ENCODE results near the gene CPT1B. TPM values are rescaled to one million over a fixed set of nuclear protein-coding genes. Genes with fewer than 3 reads are reported as not detected.

CPT1B gene
- polyA plus RNA-seq, 3 donors = 0.18 to 66.9 TPM; not detected in 1

- no peak for TF ChIP-seq CTCF (IDR thresholded peaks at IDR 0.05)
- H3K36me3 ChIP-seq (replicated peaks in 1 of 2; ENCODE audit: control insufficient read depth in 1 of 2, insufficient read depth in 2 of 2, low read length in 2 of 2) = peaks cover 9 to 15% of the 10 kb centered on the region in 2 donors
- H3K4me1 Mint-ChIP-seq = peaks cover 17% of the 10 kb centered on the region
- H3K27me3 Mint-ChIP-seq (ENCODE audit: low read depth in 3 of 3) = peaks cover 15 to 20% (median 18%) of the 10 kb centered on the region in 3 donors
- intact Hi-C loops (cut with micrococcal nuclease) = loop anchor here (5.0 kb wide), 3 partner anchors 37 to 58 kb away; partner anchors contain the start of genes LMF2 (in 1 of the 2), NCAPH2 (in 1 of the 2) and SCO2 (in 1 of the 2)
- H3K4me2 ChIP-seq (replicated peaks; ENCODE audit: extremely low read depth, low read length, poor library complexity, severe bottlenecking) = no peak overlapping the region
- no peak overlapping the region for H2AFZ ChIP-seq (ENCODE audit: insufficient read depth, low read depth, low read length, poor library complexity, severe bottlenecking)
- peaks cover 8 to 13% of the 10 kb centered on the region in 2 donors for H3K4me1 ChIP-seq (ENCODE audit: control insufficient read depth in 1 of 2, insufficient read depth in 2 of 2, low read length in 2 of 2)
- no peak for DNase-seq
- no peak overlapping the region for H3K4me3 ChIP-seq (replicated peaks in 1 of 3; ENCODE audit: low read depth in 2 of 3, low read length in 3 of 3)
- no peaks in the 10 kb centered on the region for H3K9me3 ChIP-seq (replicated peaks in 1 of 2; ENCODE audit: control insufficient read depth in 1 of 2, insufficient read depth in 1 of 2, low read length in 2 of 2)
- peak overlapping the region in 1 of 2 donors; percentile 35 for H3K4me3 Mint-ChIP-seq
- peaks cover 0 to 2% (median 0%) of the 10 kb centered on the region in 7 donors for H3K9me3 Mint-ChIP-seq
- H3K79me2 ChIP-seq (ENCODE audit: insufficient read depth, low read length) = peaks cover 6% of the 10 kb centered on the region
- no peak overlapping the region for H3K27ac ChIP-seq (ENCODE audit: low read depth in 1 of 2, low read length in 2 of 2)
- peaks cover 7 to 17% of the 10 kb centered on the region in 2 donors for H3K36me3 Mint-ChIP-seq
- peaks cover 0 to 8% of the 10 kb centered on the region in 2 donors for H3K27me3 ChIP-seq (ENCODE audit: control insufficient read depth in 2 of 2, insufficient read depth in 2 of 2, low read length in 2 of 2)
- H4K20me1 ChIP-seq (ENCODE audit: insufficient read depth, low read length) = no peaks in the 10 kb centered on the region
- peak overlapping the region in 1 of 7 donors; percentile 36 for H3K27ac Mint-ChIP-seq
- no peak overlapping the region for H3K9ac ChIP-seq (ENCODE audit: insufficient read depth, low read length, poor library complexity, severe bottlenecking)
- 98% methylated on average over 11 of the region's 11 CpGs for WGBS (ENCODE audit: insufficient coverage)
Observed at GRCh38 chr22:50564289-50564688, 13.9 kb downstream of the CPT1B start.

GRCh38 chr22:50563413-50564160, 14.6 kb downstream of the CPT1B start:
- Histone ChIP-seq H3K27ac (ENCODE audit: low read depth in 1 of 2, low read length in 2 of 2) (peak overlapping the region in 1 of 2 donors; percentile 45), H3K4me1 (ENCODE audit: control insufficient read depth in 1 of 2, insufficient read depth in 2 of 2, low read length in 2 of 2) (peaks cover 8 to 13% of the 10 kb centered on the region in 2 donors), H4K20me1 (ENCODE audit: insufficient read depth, low read length) (no peaks in the 10 kb centered on the region), H3K4me3 (replicated peaks in 1 of 3; ENCODE audit: low read depth in 2 of 3, low read length in 3 of 3) (peak overlapping the region; percentile 53 to 94 (median 66)), H3K4me2 (replicated peaks; ENCODE audit: extremely low read depth, low read length, poor library complexity, severe bottlenecking) (peak overlapping the region; percentile 98), H2AFZ (ENCODE audit: insufficient read depth, low read depth, low read length, poor library complexity, severe bottlenecking) (peak overlapping the region; percentile 82), H3K9me3 (replicated peaks in 1 of 2; ENCODE audit: control insufficient read depth in 1 of 2, insufficient read depth in 1 of 2, low read length in 2 of 2) (no peaks in the 10 kb centered on the region), H3K79me2 (ENCODE audit: insufficient read depth, low read length) (peaks cover 6% of the 10 kb centered on the region), H3K9ac (ENCODE audit: insufficient read depth, low read length, poor library complexity, severe bottlenecking) (peak overlapping the region; percentile 32), H3K36me3 (replicated peaks in 1 of 2; ENCODE audit: control insufficient read depth in 1 of 2, insufficient read depth in 2 of 2, low read length in 2 of 2) (peaks cover 2 to 8% of the 10 kb centered on the region in 2 donors), H3K27me3 (ENCODE audit: control insufficient read depth in 2 of 2, insufficient read depth in 2 of 2, low read length in 2 of 2) (peaks cover 0 to 8% of the 10 kb centered on the region in 2 donors)
- intact Hi-C loops (cut with micrococcal nuclease) = loop anchor here (2.0 to 5.0 kb wide), 6 partner anchors 19 to 59 kb away; partner anchors contain the start of genes CHKB (in 1 of the 2), KLHDC7B (in 1 of the 2), LMF2 (in 1 of the 2) and NCAPH2 (in 1 of the 2)
- DNase-seq = no peak
- peak overlapping the region; percentile 88 to 96 for H3K4me3 Mint-ChIP-seq
- H3K27me3 Mint-ChIP-seq (ENCODE audit: low read depth in 3 of 3) = peaks cover 15 to 22% (median 18%) of the 10 kb centered on the region in 3 donors
- H3K27ac Mint-ChIP-seq = peak overlapping the region; percentile 3 to 95 (median 72)
- no peak for TF ChIP-seq CTCF (IDR thresholded peaks at IDR 0.05)
- WGBS (ENCODE audit: insufficient coverage) = 27% methylated on average over 9 of the region's 17 CpGs
- peaks cover under 1 to 10% of the 10 kb centered on the region in 2 donors for H3K36me3 Mint-ChIP-seq
- H3K4me1 Mint-ChIP-seq = peaks cover 17% of the 10 kb centered on the region
- H3K9me3 Mint-ChIP-seq = peaks cover 0 to 2% (median 0%) of the 10 kb centered on the region in 7 donors

Measured in CD14-positive monocyte (primary cell).